BLaER1 treated with 17β-estradiol and CSF1 and Interleukin-3, amounts not matched to agents 10 nM and 100 nM (cell line): ENCODE measurements around the gene MECR.
A peak's percentile ranks its signal among the peaks of the same experiment; 100 is the strongest.
"Not testable (repeated sequence)": the region's sequence is repeated elsewhere in the genome, so short reads cannot be mapped to it uniquely, and the experiment has no call there.

Source experiments
- H3K27ac ChIP-seq, 11 experiments: shearing (Covaris generic); formaldehyde crosslinking; 2 replicates each; pipeline ENCODE4 v1.8.1; 2022
- H3K27me3 ChIP-seq, 11 experiments: shearing (Covaris generic); formaldehyde crosslinking; 2 replicates each; pipeline ENCODE4 v1.8.1; 2022
- H3K36me3 ChIP-seq, 11 experiments: shearing (Covaris generic); formaldehyde crosslinking; 2 replicates each; pipeline ENCODE4 v1.8.1; 2022
- H3K4me1 ChIP-seq, 10 experiments: shearing (Covaris generic); formaldehyde crosslinking; 2 replicates each; pipeline ENCODE4 v1.8.1; 2022
- H3K4me2 ChIP-seq, 11 experiments: shearing (Covaris generic); formaldehyde crosslinking; 2 replicates each; pipeline ENCODE4 v1.8.1; 2022
- H3K4me3 ChIP-seq, 10 experiments: shearing (Covaris generic); formaldehyde crosslinking; 2 replicates each; pipeline ENCODE4 v1.8.1; 2022
- H3K9ac ChIP-seq, 11 experiments: shearing (Covaris generic); formaldehyde crosslinking; 2 replicates each; pipeline ENCODE4 v1.8.1; 2022
- H3K9me3 ChIP-seq, 11 experiments: shearing (Covaris generic); formaldehyde crosslinking; replicated peaks in 1 of 11; 2 replicates each; pipeline ENCODE4 v1.8.1; 2022
- H4K20me1 ChIP-seq, 11 experiments: shearing (Covaris generic); formaldehyde crosslinking; 2 replicates each; pipeline ENCODE4 v1.8.1; 2022
- Cebpa-rat ChIP-seq, 11 experiments: shearing (Covaris generic); IDR thresholded peaks; 2 replicates each; pipeline ENCODE4 v1.8.1; 2022

Gene MECR

DNA sequence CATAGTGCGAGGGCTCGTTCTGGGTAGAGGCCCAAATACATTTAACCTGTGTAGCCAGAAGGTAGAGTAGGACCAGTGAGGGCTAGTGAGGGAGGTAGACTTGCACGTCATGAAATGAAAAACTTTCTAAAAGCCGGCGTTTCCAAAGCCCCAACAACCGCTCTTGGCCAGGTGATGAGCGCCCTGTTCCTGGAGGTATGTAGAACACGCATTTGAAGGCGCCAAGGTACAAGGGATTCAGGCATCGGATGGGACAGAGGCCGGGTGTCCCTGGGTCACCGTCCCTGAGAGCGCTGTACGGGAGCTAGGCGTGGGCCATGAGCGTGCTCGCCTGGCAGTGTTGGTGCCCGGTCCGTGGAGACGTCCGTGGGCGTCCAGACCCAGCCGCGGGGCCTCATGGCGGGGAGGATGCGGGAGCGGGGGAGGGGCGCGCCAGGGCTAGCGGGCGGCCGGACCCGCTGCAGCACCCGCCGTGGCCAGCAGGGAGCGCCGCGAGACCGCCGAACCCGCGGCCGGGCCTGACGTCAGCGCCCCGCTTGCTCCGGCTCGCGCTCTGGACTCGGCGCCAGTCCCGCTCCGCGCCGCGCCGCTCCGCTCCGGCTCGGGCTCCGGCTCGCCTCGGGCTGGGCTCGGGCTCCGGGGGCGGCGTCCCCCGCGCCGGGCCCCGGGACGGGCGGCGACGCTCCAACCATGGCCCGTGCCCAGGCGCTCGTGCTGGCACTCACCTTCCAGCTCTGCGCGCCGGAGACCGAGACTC lies 5.4 kb upstream of the MECR start, which contains the start of gene PTPRU:
Gene PTPRU (plus strand): TSS at position 568 of the 757 bp plus-strand sequence. CDS start 123 bp downstream, at position 691.
- Histone ChIP-seq H4K20me1 (peaks cover 0 to 33% (median 27%) of the 10 kb centered on the region in 11 experiments; a peak in 13 of 22 replicates), H3K4me1 (peaks cover 21 to 27% (median 25%) of the 10 kb centered on the region in 10 experiments), H3K4me2 (peak within 1 kb of the TSS; percentile 90 to 100 (median 98)), H3K27me3 (peaks cover 45 to 71% (median 58%) of the 10 kb centered on the region in 11 experiments), H3K36me3 (no peaks in the 10 kb centered on the region), H3K9ac (peak within 1 kb of the TSS in 10 of 11 experiments; percentile 55 to 71 (median 60); a peak in 21 of 22 replicates), H3K9me3 (no peaks in the 10 kb centered on the region), H3K4me3 (peak within 1 kb of the TSS; percentile 56 to 75 (median 64)), H3K27ac (no peak within 1 kb of the TSS)
- no peak for TF ChIP-seq Cebpa-rat (IDR thresholded peaks at IDR 0.05)

DNA sequence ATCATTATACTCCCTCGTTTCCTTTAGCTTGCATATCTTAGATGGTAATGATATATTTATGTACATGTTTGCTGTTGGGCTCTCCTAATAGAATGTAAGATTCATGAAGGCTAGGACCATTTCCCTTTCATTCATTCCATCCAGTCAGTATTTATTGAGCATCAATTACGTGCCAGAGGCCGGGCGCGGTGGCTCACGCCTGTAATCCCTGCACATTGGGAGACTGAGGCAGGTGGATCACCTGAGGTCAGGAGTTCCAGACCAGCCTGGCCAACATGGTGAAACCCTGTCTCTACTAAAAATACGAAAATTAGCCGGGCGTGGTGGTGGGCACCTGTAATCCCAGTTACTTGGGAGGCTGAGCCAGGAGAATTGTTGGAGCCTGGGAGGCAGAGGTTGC lies 4.1 kb upstream of the MECR start:
- H3K9ac ChIP-seq = 0 out of 22 replicates have a peak overlapping the region, but pooled peaks of 1 of the 11 experiments have one; percentile 24
- H3K27me3 ChIP-seq = peaks cover 40 to 64% (median 54%) of the 10 kb centered on the region in 11 experiments
- not testable (repeated sequence) for H3K27ac ChIP-seq, H3K4me3 ChIP-seq, H3K9me3 ChIP-seq, H3K36me3 ChIP-seq
- peak overlapping the region in 1 of 11 experiments; percentile 36; a peak in 1 of 22 replicates for H3K4me2 ChIP-seq
- peaks cover 0 to 32% (median 27%) of the 10 kb centered on the region in 11 experiments; a peak in 13 of 22 replicates for H4K20me1 ChIP-seq
- peaks cover 25 to 35% (median 32%) of the 10 kb centered on the region in 10 experiments for H3K4me1 ChIP-seq

DNA sequence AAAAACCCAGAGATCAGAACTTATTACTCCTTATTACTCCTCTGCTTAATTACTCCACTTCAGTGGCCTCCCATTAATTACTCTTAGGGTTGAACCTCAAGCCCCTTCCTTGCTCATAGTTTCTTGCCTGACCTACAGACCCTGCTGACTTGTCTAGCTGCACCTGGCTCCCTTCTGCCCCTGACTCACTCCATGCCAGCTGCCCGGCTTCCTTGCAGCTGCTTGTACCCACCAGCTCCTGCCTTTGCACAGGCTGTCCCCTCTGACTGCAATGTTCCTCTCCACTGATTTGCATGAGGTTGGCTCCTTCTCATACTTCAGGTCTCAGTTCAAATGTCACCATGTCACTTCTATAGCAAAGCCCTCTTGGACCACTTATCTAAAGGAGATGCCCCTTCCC lies 3.7 kb upstream of the MECR start:
- peaks cover 0 to 30% (median 23%) of the 10 kb centered on the region in 11 experiments; a peak in 13 of 22 replicates for H4K20me1 ChIP-seq
- peaks cover 29 to 39% (median 36%) of the 10 kb centered on the region in 10 experiments for H3K4me1 ChIP-seq
- no peak overlapping the region for H3K27ac ChIP-seq

DNA sequence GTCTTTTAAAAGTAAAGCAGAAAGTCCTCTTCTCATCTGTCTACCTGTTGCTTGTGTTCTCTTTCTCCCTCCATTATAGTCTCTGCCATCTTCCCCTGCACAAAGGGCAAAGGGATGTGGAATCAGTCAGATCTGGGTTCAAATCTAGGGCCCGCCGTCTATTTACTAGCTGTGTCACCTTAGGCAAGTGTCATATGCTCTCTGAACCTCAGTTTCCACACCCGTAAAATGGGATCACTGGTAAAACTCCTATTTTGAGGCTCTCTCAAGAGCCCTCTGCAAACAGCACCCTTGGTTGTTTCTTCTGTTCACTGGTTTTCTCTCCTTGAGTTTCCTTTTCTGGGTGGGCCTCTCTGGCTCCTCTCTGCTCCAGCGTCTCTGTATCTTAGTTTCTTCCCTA lies 3.0 kb upstream of the MECR start:
- TF ChIP-seq Cebpa-rat (IDR thresholded peaks at IDR 0.05) = no peak
- Histone ChIP-seq H4K20me1 (peaks cover 0 to 23% (median 15%) of the 10 kb centered on the region in 11 experiments; a peak in 13 of 22 replicates), H3K36me3 (no peaks in the 10 kb centered on the region), H3K9me3 (no peaks in the 10 kb centered on the region), H3K9ac (0 out of 22 replicates have a peak overlapping the region, but pooled peaks of 1 of the 11 experiments have one; percentile 24), H3K4me1 (peaks cover 35 to 43% (median 41%) of the 10 kb centered on the region in 10 experiments), H3K4me2 (no peak overlapping the region), H3K27me3 (peaks cover 28 to 52% (median 42%) of the 10 kb centered on the region in 11 experiments), H3K27ac (no peak overlapping the region), H3K4me3 (no peak overlapping the region)

More for the DNA sequence above, 3.7 kb upstream of the MECR start:
- H3K4me2 ChIP-seq = peak overlapping the region in 1 of 11 experiments; percentile 36; a peak in 1 of 22 replicates
- H3K27me3 ChIP-seq = peaks cover 36 to 60% (median 50%) of the 10 kb centered on the region in 11 experiments
- 0 out of 22 replicates have a peak overlapping the region, but pooled peaks of 1 of the 11 experiments have one; percentile 24 for H3K9ac ChIP-seq
- no peak for TF ChIP-seq Cebpa-rat (IDR thresholded peaks at IDR 0.05)
- no peak overlapping the region for H3K4me3 ChIP-seq
- H3K36me3 ChIP-seq = no peaks in the 10 kb centered on the region
- H3K9me3 ChIP-seq = no peaks in the 10 kb centered on the region

DNA sequence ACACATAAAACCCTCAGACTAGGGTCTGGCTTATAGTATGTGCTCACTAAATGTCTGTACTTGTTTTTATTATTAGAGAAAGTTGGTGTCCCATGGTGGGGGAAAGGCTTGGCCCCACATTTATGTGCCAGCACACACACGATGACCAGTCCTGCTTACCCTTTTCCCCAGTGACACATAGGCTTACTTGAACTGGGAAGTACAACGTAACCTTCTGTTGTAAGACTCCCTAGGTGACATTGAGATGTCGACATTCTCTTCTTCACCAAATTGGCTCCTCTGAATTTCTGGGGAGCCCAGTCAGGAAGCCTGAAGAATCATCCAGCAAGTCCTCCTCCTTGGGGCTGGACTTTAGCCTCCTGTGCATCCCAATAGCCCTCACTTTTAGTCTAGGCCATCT lies 1.7 kb upstream of the MECR start:
- no peak overlapping the region for H3K27ac ChIP-seq
- H3K4me2 ChIP-seq = no peak overlapping the region

DNA sequence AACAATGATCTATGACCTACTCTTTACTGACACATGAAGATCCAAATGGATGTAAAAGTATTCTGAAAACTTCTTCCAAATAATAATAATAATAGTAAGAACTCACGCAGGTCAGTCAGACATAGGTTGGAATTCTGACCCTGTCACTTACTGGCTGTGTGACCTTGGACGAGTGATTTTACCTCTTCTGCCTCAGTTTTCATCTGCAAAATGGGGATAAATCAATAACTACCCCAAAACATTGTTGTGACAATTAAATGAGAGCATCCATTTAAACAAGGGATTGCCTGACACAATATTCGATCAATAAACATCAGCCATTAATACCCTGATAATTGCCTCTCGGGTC lies 556 bp downstream of the MECR start:
- H3K9ac ChIP-seq = peak overlapping the region; percentile 79 to 91 (median 86)
- peaks cover 0 to 13% (median 1%) of the 10 kb centered on the region in 11 experiments; a peak in 11 of 22 replicates for H3K36me3 ChIP-seq
- H3K27ac ChIP-seq = peak overlapping the region; percentile 57 to 86 (median 74); a peak in 21 of 22 replicates

More for the DNA sequence above, 1.7 kb upstream of the MECR start:
- no peak overlapping the region for H3K4me3 ChIP-seq
- no peak overlapping the region for H3K9ac ChIP-seq
- H3K36me3 ChIP-seq = 0 out of 22 replicates have a peak, but pooled peaks cover 0 to 5% (median 0%) of the 10 kb centered on the region in 11 experiments
- H3K27me3 ChIP-seq = peaks cover 15 to 39% (median 29%) of the 10 kb centered on the region in 11 experiments
- TF ChIP-seq Cebpa-rat (IDR thresholded peaks at IDR 0.05) = no peak
- H4K20me1 ChIP-seq = peaks cover 0 to 14% (median 8%) of the 10 kb centered on the region in 11 experiments; a peak in 11 of 22 replicates
- H3K9me3 ChIP-seq = no peaks in the 10 kb centered on the region
- peaks cover 25 to 38% (median 32%) of the 10 kb centered on the region in 10 experiments for H3K4me1 ChIP-seq

DNA sequence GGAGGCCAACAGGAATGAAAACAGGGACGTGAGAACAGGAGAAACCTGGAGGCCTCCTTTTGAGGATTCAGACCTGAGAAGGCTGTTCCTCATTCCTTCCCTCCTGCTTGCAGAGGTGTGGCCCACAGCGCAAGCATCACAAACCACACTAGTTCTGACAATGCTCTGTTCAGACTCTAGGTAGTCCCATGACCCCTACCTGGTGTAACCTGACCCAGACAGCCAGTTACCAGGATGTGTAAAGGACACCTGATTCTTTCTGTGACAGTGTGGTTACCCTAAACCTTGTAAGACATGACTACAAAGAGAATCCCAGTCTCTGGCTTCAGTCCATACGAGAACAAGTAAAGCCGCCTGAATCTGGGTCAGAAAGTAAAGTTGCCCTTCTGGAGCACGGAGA lies 3.2 kb downstream of the MECR start:
- H3K9ac ChIP-seq = 0 out of 22 replicates have a peak overlapping the region, but pooled peaks of 1 of the 11 experiments have one; percentile 23
- no peaks in the 10 kb centered on the region for H3K9me3 ChIP-seq
- TF ChIP-seq Cebpa-rat (IDR thresholded peaks at IDR 0.05) = no peak
- H4K20me1 ChIP-seq = peaks cover 0 to 45% (median 18%) of the 10 kb centered on the region in 11 experiments; a peak in 12 of 22 replicates
- H3K4me3 ChIP-seq = no peak overlapping the region
- H3K36me3 ChIP-seq = peaks cover 11 to 39% (median 24%) of the 10 kb centered on the region in 11 experiments; a peak in 21 of 22 replicates
- H3K27ac ChIP-seq = no peak overlapping the region
- no peak overlapping the region for H3K4me2 ChIP-seq
- peaks cover 14 to 23% (median 19%) of the 10 kb centered on the region in 10 experiments for H3K4me1 ChIP-seq
- H3K27me3 ChIP-seq = no peaks in the 10 kb centered on the region

More for the DNA sequence above, 556 bp downstream of the MECR start:
- TF ChIP-seq Cebpa-rat (IDR thresholded peaks at IDR 0.05) = no peak
- H3K4me1 ChIP-seq = peaks cover 14 to 23% (median 19%) of the 10 kb centered on the region in 10 experiments
- peak overlapping the region; percentile 71 to 94 (median 79) for H3K4me3 ChIP-seq
- H4K20me1 ChIP-seq = peaks cover 0 to 19% (median 3%) of the 10 kb centered on the region in 11 experiments; a peak in 6 of 22 replicates
- peak overlapping the region; percentile 65 to 93 (median 79) for H3K4me2 ChIP-seq
- peaks cover 0 to 17% (median 7%) of the 10 kb centered on the region in 11 experiments; a peak in 7 of 22 replicates for H3K27me3 ChIP-seq
- no peaks in the 10 kb centered on the region for H3K9me3 ChIP-seq

DNA sequence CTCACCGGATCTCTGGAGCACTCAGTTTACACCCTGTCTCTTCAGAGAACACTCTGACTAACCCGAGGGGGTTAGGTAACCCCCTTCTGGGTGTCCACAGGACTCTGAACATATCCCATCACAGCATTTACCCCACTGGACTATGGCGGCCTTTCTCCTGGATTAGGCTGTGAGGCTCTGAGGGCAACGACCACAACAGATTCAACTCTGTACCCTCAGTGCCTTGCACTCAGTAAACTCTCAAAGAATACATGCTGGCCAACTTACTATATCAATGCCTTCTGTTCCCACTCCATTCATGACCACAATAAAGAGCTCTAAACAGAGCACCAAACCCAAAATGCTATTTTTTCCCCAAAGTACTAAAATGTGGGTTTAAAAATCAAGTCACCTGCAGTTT lies 5.4 kb downstream of the MECR start:
- TF ChIP-seq Cebpa-rat (IDR thresholded peaks at IDR 0.05) = no peak
- H3K9ac ChIP-seq = no peak overlapping the region
- H3K36me3 ChIP-seq = peaks cover 20 to 60% (median 36%) of the 10 kb centered on the region in 11 experiments; a peak in 21 of 22 replicates

More for the DNA sequence above, 5.4 kb downstream of the MECR start:
- H3K27ac ChIP-seq = no peak overlapping the region
- H3K4me1 ChIP-seq = peaks cover 10 to 17% (median 14%) of the 10 kb centered on the region in 10 experiments
- peaks cover 0 to 61% (median 30%) of the 10 kb centered on the region in 11 experiments; a peak in 12 of 22 replicates for H4K20me1 ChIP-seq
- no peaks in the 10 kb centered on the region for H3K27me3 ChIP-seq
- H3K4me2 ChIP-seq = no peak overlapping the region
- no peak overlapping the region for H3K4me3 ChIP-seq
- no peaks in the 10 kb centered on the region for H3K9me3 ChIP-seq
